Measurements from ENCODE around the gene FOXD4L6. TPM values are rescaled to one million over a fixed set of nuclear protein-coding genes. Genes with fewer than 3 reads are reported as not detected.
"Not testable (repeated sequence)": the region's sequence is repeated elsewhere in the genome, so short reads cannot be mapped to it uniquely, and the experiment has no call there.

The FOXD4L6 gene
- total and polyA plus RNA-seq, 4 donors: 0.25 TPM; not detected in 3

GRCh38 chr9:41108816-41109215 lies 19.7 kb downstream of the FOXD4L6 start:
- not testable (repeated sequence) for H3K4me3 ChIP-seq (ENCODE audit: low read depth in 1 of 3, low read length in 3 of 3); H3K4me1 ChIP-seq (ENCODE audit: control insufficient read depth in 4 of 4, insufficient read depth in 4 of 4, low read length in 3 of 4); H3K36me3 ChIP-seq (ENCODE audit: control insufficient read depth in 4 of 4, insufficient read depth in 3 of 4, low read depth in 1 of 4, low read length in 3 of 4); H3K27me3 ChIP-seq (ENCODE audit: control insufficient read depth in 4 of 4, insufficient read depth in 4 of 4, low read length in 3 of 4); DNase-seq (ENCODE audit: low spot score); H3K9me3 ChIP-seq (ENCODE audit: control insufficient read depth in 4 of 4, low read length in 3 of 4); H3K9ac ChIP-seq (ENCODE audit: low read depth in 1 of 2, low read length in 2 of 2); H3K27ac ChIP-seq (ENCODE audit: low read depth in 1 of 2, low read length in 2 of 2)
- WGBS: 31% methylated on average over 13 of the region's 22 CpGs

- H3K27ac ChIP-seq (ENCODE audit: low read depth in 1 of 2, low read length in 2 of 2); H3K4me3 ChIP-seq (ENCODE audit: low read depth in 1 of 3, low read length in 3 of 3); H3K9me3 ChIP-seq (ENCODE audit: control insufficient read depth in 4 of 4, low read length in 3 of 4); H3K27me3 ChIP-seq (ENCODE audit: control insufficient read depth in 4 of 4, insufficient read depth in 4 of 4, low read length in 3 of 4); H3K36me3 ChIP-seq (ENCODE audit: control insufficient read depth in 4 of 4, insufficient read depth in 3 of 4, low read depth in 1 of 4, low read length in 3 of 4); H3K9ac ChIP-seq (ENCODE audit: low read depth in 1 of 2, low read length in 2 of 2); DNase-seq (ENCODE audit: low spot score); H3K4me1 ChIP-seq (ENCODE audit: control insufficient read depth in 4 of 4, insufficient read depth in 4 of 4, low read length in 3 of 4): not testable (repeated sequence)
- WGBS: 21% methylated on average over 26 of the region's 34 CpGs
Measured at GRCh38 chr9:41106472-41107116, 21.9 kb downstream of the FOXD4L6 start.

GRCh38 chr9:41105557-41106253 lies 22.8 kb downstream of the FOXD4L6 start:
- not testable (repeated sequence) for H3K9ac ChIP-seq (ENCODE audit: low read depth in 1 of 2, low read length in 2 of 2); H3K4me3 ChIP-seq (ENCODE audit: low read depth in 1 of 3, low read length in 3 of 3); H3K4me1 ChIP-seq (ENCODE audit: control insufficient read depth in 4 of 4, insufficient read depth in 4 of 4, low read length in 3 of 4); H3K9me3 ChIP-seq (ENCODE audit: control insufficient read depth in 4 of 4, low read length in 3 of 4); DNase-seq (ENCODE audit: low spot score); H3K27ac ChIP-seq (ENCODE audit: low read depth in 1 of 2, low read length in 2 of 2); H3K27me3 ChIP-seq (ENCODE audit: control insufficient read depth in 4 of 4, insufficient read depth in 4 of 4, low read length in 3 of 4); H3K36me3 ChIP-seq (ENCODE audit: control insufficient read depth in 4 of 4, insufficient read depth in 3 of 4, low read depth in 1 of 4, low read length in 3 of 4)
- WGBS: 52% methylated on average over 8 of the region's 13 CpGs

- H3K4me1 ChIP-seq (ENCODE audit: control insufficient read depth in 4 of 4, insufficient read depth in 4 of 4, low read length in 3 of 4); H3K27ac ChIP-seq (ENCODE audit: low read depth in 1 of 2, low read length in 2 of 2); H3K9me3 ChIP-seq (ENCODE audit: control insufficient read depth in 4 of 4, low read length in 3 of 4); H3K4me3 ChIP-seq (ENCODE audit: low read depth in 1 of 3, low read length in 3 of 3); H3K27me3 ChIP-seq (ENCODE audit: control insufficient read depth in 4 of 4, insufficient read depth in 4 of 4, low read length in 3 of 4); H3K36me3 ChIP-seq (ENCODE audit: control insufficient read depth in 4 of 4, insufficient read depth in 3 of 4, low read depth in 1 of 4, low read length in 3 of 4); DNase-seq (ENCODE audit: low spot score); H3K9ac ChIP-seq (ENCODE audit: low read depth in 1 of 2, low read length in 2 of 2): not testable (repeated sequence)
- WGBS: 20% methylated on average over 11 of the region's 19 CpGs
Measured at GRCh38 chr9:41104542-41104941, 23.9 kb downstream of the FOXD4L6 start.

GRCh38 chr9:41100508-41100907 lies 28.0 kb downstream of the FOXD4L6 start:
- H3K9me3 ChIP-seq (ENCODE audit: control insufficient read depth in 4 of 4, low read length in 3 of 4); DNase-seq (ENCODE audit: low spot score); H3K9ac ChIP-seq (ENCODE audit: low read depth in 1 of 2, low read length in 2 of 2); H3K27me3 ChIP-seq (ENCODE audit: control insufficient read depth in 4 of 4, insufficient read depth in 4 of 4, low read length in 3 of 4); H3K4me3 ChIP-seq (ENCODE audit: low read depth in 1 of 3, low read length in 3 of 3); H3K36me3 ChIP-seq (ENCODE audit: control insufficient read depth in 4 of 4, insufficient read depth in 3 of 4, low read depth in 1 of 4, low read length in 3 of 4); H3K4me1 ChIP-seq (ENCODE audit: control insufficient read depth in 4 of 4, insufficient read depth in 4 of 4, low read length in 3 of 4); H3K27ac ChIP-seq (ENCODE audit: low read depth in 1 of 2, low read length in 2 of 2): not testable (repeated sequence)
- WGBS: 58% methylated on average over 4 of the region's 7 CpGs

- H3K27me3 ChIP-seq (ENCODE audit: control insufficient read depth in 4 of 4, insufficient read depth in 4 of 4, low read length in 3 of 4); H3K27ac ChIP-seq (ENCODE audit: low read depth in 1 of 2, low read length in 2 of 2); H3K4me1 ChIP-seq (ENCODE audit: control insufficient read depth in 4 of 4, insufficient read depth in 4 of 4, low read length in 3 of 4); H3K4me3 ChIP-seq (ENCODE audit: low read depth in 1 of 3, low read length in 3 of 3); DNase-seq (ENCODE audit: low spot score); H3K9me3 ChIP-seq (ENCODE audit: control insufficient read depth in 4 of 4, low read length in 3 of 4); H3K36me3 ChIP-seq (ENCODE audit: control insufficient read depth in 4 of 4, insufficient read depth in 3 of 4, low read depth in 1 of 4, low read length in 3 of 4); H3K9ac ChIP-seq (ENCODE audit: low read depth in 1 of 2, low read length in 2 of 2): not testable (repeated sequence)
- 51% methylated on average over 4 of the region's 4 CpGs for WGBS
Measured at GRCh38 chr9:41098759-41099158, 29.7 kb downstream of the FOXD4L6 start.

GRCh38 chr9:41095060-41095459 lies 33.4 kb downstream of the FOXD4L6 start:
- not testable (repeated sequence) for H3K27ac ChIP-seq (ENCODE audit: low read depth in 1 of 2, low read length in 2 of 2); H3K4me3 ChIP-seq (ENCODE audit: low read depth in 1 of 3, low read length in 3 of 3); H3K27me3 ChIP-seq (ENCODE audit: control insufficient read depth in 4 of 4, insufficient read depth in 4 of 4, low read length in 3 of 4); H3K4me1 ChIP-seq (ENCODE audit: control insufficient read depth in 4 of 4, insufficient read depth in 4 of 4, low read length in 3 of 4); DNase-seq (ENCODE audit: low spot score); H3K9ac ChIP-seq (ENCODE audit: low read depth in 1 of 2, low read length in 2 of 2); H3K36me3 ChIP-seq (ENCODE audit: control insufficient read depth in 4 of 4, insufficient read depth in 3 of 4, low read depth in 1 of 4, low read length in 3 of 4); H3K9me3 ChIP-seq (ENCODE audit: control insufficient read depth in 4 of 4, low read length in 3 of 4)
- 51% methylated on average over 1 of the region's 2 CpGs for WGBS

GRCh38 chr9:41094010-41094773 lies 34.3 kb downstream of the FOXD4L6 start:
- not testable (repeated sequence) for H3K9ac ChIP-seq (ENCODE audit: low read depth in 1 of 2, low read length in 2 of 2); DNase-seq (ENCODE audit: low spot score); H3K27me3 ChIP-seq (ENCODE audit: control insufficient read depth in 4 of 4, insufficient read depth in 4 of 4, low read length in 3 of 4); H3K4me3 ChIP-seq (ENCODE audit: low read depth in 1 of 3, low read length in 3 of 3); H3K4me1 ChIP-seq (ENCODE audit: control insufficient read depth in 4 of 4, insufficient read depth in 4 of 4, low read length in 3 of 4); H3K27ac ChIP-seq (ENCODE audit: low read depth in 1 of 2, low read length in 2 of 2); H3K36me3 ChIP-seq (ENCODE audit: control insufficient read depth in 4 of 4, insufficient read depth in 3 of 4, low read depth in 1 of 4, low read length in 3 of 4); H3K9me3 ChIP-seq (ENCODE audit: control insufficient read depth in 4 of 4, low read length in 3 of 4)
- WGBS: 75% methylated on average over 3 of the region's 9 CpGs

Measured in liver (tissue), 9 donors.